NCI-H187 (cell line): Measurements from ENCODE around the gene EFS.

ENCODE experiments used
- DNase-seq, 2 experiments: peaks; one replicate each; lab custom pipeline; 2025; lab: John Stamatoyannopoulos, UW

Gene EFS

GRCh38 chr14:23306412-23307145, 58.4 kb downstream of the EFS start, which contains the start of gene BCL2L2:
BCL2L2 (plus strand) TSS chr14:23306833; CDS start chr14:23307768, 935 bp downstream.
- DNase-seq, result peak; percentile 84 to 92
